Activated CD4-positive, alpha-beta T cell treated with anti-CD3 and anti-CD28 coated beads, Interleukin-2, amount 50 U/mL, for 4 hours (primary cell): ENCODE data around the gene RPLP1.

Experiments used
- DNase-seq, 2 experiments: peaks; one replicate each; pipeline ENCODE4 v3.0.0-alpha.2; 2020

Gene RPLP1

GRCh38 chr15:69499521-69500211 is 47.0 kb downstream of the RPLP1 start:
- DNase-seq, result no peak

GRCh38 chr15:69500339-69500738 is 47.7 kb downstream of the RPLP1 start:
- no peak for DNase-seq

- DNase-seq, result no peak
These were observed 48.8 kb downstream of the RPLP1 start for GRCh38 chr15:69501456-69501855.

GRCh38 chr15:69502470-69503045 is 49.9 kb downstream of the RPLP1 start:
- no peak for DNase-seq

- DNase-seq, result no peak
These were observed 51.9 kb downstream of the RPLP1 start for GRCh38 chr15:69504352-69505040.
